BJ (cell line): ENCODE data around the gene VPS25. TPM values are rescaled to one million over a fixed set of nuclear protein-coding genes. Genes with fewer than 3 reads are reported as not detected.

Experiments
- CTCF ChIA-PET: fragments of 350-600 bp; formaldehyde crosslinking; extraction: SDS; loops from one replicate; lab custom pipeline; 2021; ENCODE audit warnings: antibody characterized with exemption, inconsistent platforms; lab: Yijun Ruan, JAX
- POLR2A ChIA-PET: fragments of 300-600 bp; sonication (Branson Sonifier 250); formaldehyde crosslinking; extraction: SDS; loops from one replicate; lab custom pipeline; 2021; ENCODE audit warnings: antibody characterized with exemption; lab: Charles Lee
- DNase-seq: peaks from one replicate; pipeline ENCODE4 v3.0.0-alpha.2; 2011; ENCODE audit warnings: low read depth
- H3K27me3 ChIP-seq: 2 replicates; pipeline ENCODE4 v1.6.0; 2011; ENCODE audit warnings: low read length; ENCODE audit not compliant: control insufficient read depth, insufficient read depth
- H3K36me3 ChIP-seq: 2 replicates; pipeline ENCODE4 v1.5.1; 2011; ENCODE audit warnings: low read length; ENCODE audit not compliant: control insufficient read depth, insufficient read depth
- H3K4me3 ChIP-seq: 2 replicates; pipeline ENCODE4 v1.5.1; 2011; ENCODE audit warnings: low read depth, mild to moderate bottlenecking, control low read depth, low read length
- polyA plus RNA-seq: library from polyadenylated mRNA; depleted of rRNA; stranded (reverse); fragments of >200 nt; gene quantifications from 2 replicates; pipeline ENCODE4 v1.2.3, GENCODE V29; 2011
- TF ChIP-seq, protein P1 (sequence below): IDR thresholded peaks from 2 replicates; pipeline ENCODE4 v1.5.1; 2011; ENCODE audit warnings: low read depth, mild to moderate bottlenecking, control low read depth, inconsistent platforms, low read length, moderate library complexity; ENCODE audit not compliant: insufficient read depth

VPS25 gene
- polyA plus RNA-seq, 1 experiment, result 181 TPM

DNA sequence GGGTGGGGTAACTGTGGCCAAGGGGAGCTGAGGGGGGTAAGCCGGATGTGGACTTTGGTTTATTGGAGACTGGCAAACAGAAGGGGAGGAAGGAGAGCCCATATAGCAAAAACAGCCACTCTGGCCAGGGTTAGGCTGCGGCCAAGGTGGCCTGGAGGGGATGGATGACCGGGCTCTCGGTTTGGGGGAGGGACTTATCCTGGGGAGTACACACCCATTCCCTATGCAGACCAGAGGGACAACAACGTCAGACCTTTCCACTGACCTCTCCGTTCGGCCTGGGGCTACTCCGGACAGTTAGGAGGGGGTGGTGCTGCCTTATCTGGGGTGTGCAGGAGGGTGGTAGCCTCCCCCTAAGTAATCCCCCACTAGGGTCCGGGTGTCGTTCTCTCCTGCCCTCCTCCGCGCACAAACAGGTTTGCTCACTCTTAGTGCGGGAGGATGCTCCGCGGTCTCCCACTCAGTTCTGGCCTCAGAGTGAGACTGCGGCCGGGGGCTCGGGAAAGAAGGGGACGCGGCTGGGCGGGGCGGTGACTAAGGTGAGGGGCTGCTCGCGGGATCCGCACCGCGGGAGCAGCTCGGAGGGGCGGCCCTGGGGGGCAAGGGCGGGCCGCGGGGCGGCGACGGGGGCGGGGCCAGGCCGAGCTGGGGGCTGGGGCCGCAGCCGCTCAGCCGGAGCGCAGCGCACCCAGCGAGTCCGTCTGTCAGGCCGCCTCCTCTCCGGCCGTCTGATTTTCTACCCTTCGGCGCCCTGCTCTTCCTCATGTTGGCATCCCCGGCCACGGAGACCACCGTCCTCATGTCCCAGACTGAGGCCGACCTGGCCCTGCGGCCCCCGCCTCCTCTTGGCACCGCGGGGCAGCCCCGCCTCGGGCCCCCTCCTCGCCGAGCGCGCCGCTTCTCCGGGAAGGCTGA is 6.9 kb downstream of the VPS25 start, which contains the start of gene WNK4:
WNK4 (plus strand) TSS at position 675 of the 915 bp plus-strand sequence; CDS start at position 764, 89 bp downstream.
- Histone ChIP-seq H3K36me3 (peaks cover 11% of the 10 kb centered on the region), H3K4me3 (peak within 1 kb of the TSS; percentile 71), H3K27me3 (no peaks in the 10 kb centered on the region)
- CTCF ChIA-PET, result interaction anchor here (0.6 to 2.1 kb wide), 5 partner anchors 17 to 554 kb away, joined by 3 to 8 read pairs (median 3); no protein-coding TSS in a partner anchor
- POLR2A ChIA-PET, result interaction anchor here (0.7 kb wide), 1 partner anchor 202 kb away, joined by 5 read pairs; no protein-coding TSS in a partner anchor
- TF ChIP-seq, protein P1, sequence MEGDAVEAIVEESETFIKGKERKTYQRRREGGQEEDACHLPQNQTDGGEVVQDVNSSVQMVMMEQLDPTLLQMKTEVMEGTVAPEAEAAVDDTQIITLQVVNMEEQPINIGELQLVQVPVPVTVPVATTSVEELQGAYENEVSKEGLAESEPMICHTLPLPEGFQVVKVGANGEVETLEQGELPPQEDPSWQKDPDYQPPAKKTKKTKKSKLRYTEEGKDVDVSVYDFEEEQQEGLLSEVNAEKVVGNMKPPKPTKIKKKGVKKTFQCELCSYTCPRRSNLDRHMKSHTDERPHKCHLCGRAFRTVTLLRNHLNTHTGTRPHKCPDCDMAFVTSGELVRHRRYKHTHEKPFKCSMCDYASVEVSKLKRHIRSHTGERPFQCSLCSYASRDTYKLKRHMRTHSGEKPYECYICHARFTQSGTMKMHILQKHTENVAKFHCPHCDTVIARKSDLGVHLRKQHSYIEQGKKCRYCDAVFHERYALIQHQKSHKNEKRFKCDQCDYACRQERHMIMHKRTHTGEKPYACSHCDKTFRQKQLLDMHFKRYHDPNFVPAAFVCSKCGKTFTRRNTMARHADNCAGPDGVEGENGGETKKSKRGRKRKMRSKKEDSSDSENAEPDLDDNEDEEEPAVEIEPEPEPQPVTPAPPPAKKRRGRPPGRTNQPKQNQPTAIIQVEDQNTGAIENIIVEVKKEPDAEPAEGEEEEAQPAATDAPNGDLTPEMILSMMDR, result no peak
- DNase-seq, result no peak

DNA sequence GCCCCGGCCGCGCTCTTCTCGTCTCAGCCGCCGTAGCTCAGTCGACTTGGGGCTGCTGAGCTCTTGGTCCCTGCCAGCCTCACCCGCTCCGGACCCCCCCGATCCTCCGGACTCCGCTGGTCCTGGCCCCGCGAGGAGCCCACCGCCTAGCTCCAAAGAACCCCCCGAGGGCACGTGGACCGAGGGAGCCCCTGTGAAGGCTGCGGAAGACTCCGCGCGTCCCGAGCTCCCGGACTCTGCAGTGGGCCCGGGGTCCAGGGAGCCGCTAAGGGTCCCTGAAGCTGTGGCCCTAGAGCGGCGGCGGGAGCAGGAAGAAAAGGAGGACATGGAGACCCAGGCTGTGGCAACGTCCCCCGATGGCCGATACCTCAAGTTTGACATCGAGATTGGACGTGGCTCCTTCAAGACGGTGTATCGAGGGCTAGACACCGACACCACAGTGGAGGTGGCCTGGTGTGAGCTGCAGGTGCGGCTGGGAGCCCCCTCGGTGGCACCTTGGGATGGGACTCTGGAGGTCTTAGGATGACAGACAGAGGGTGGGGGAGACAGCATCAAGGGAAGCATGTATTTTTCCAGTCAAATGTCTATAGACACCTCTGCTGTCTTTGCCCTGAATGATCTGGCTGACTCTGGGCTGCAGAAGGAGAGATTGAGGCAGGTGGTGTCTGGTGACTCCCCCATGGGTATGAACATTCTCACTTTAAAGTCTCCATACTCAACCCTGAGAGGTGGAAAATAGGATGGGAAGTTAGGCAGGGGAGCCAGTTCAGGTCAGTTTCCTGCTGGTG is 7.8 kb downstream of the VPS25 start:
- TF ChIP-seq, protein P1, result no peak
- Histone ChIP-seq H3K4me3 (peak overlapping the region; percentile 71), H3K36me3 (peaks cover 11% of the 10 kb centered on the region), H3K27me3 (no peaks in the 10 kb centered on the region)
- CTCF ChIA-PET, result interaction anchor here (1.3 to 2.1 kb wide), 3 partner anchors 18 to 553 kb away, joined by 3 to 8 read pairs (median 3); no protein-coding TSS in a partner anchor
- POLR2A ChIA-PET, result no interaction called here
- no peak for DNase-seq

GRCh38 chr17:42781639-42782165 is 8.5 kb downstream of the VPS25 start:
- Histone ChIP-seq H3K4me3 (peak overlapping the region; percentile 71), H3K36me3 (peaks cover 11% of the 10 kb centered on the region), H3K27me3 (no peaks in the 10 kb centered on the region)
- TF ChIP-seq, protein P1, result no peak
- CTCF ChIA-PET, result interaction anchor here (1.6 to 2.1 kb wide), 2 partner anchors 19 to 553 kb away, joined by 3 to 8 read pairs; no protein-coding TSS in a partner anchor
- POLR2A ChIA-PET, result no interaction called here
- no peak for DNase-seq

DNA sequence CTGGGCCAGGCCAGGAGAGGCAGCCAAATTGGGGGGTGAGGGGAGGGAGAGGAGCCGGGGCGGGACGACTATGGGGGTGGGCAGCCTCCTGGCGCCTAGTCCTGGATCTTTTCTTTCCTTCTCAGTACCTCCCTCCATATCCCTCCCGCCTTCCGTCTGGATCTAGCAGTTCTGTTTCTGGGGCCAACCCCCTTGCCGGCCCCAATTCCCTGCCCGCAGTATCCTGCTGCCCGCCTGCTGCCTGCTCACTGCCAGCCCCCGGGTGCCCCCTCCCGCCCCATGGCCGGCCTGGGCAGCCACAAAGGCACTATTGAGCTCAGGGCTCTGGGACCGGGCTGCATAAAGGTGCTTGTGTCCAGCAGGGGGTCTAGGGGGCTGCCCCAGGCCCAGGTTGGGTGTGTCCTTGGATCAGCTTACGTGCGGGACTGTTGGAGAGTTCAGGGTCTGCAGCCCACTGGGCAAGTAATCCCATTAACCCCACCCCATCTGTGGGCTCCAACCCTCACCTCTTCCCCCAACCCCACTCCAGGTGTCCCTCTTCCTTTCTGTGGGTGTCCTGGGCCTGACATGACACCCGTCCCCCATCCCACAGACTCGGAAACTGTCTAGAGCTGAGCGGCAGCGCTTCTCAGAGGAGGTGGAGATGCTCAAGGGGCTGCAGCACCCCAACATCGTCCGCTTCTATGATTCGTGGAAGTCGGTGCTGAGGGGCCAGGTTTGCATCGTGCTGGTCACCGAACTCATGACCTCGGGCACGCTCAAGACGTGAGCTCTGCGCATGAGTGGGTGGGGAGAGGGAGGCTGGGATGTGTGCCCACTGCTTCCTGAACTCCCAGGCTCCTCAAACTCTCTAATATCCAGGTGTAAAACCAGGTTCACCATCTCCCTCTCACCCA is 9.2 kb downstream of the VPS25 start:
- CTCF ChIA-PET, result interaction anchor here (2.1 kb wide), 1 partner anchor 20 kb away, joined by 8 read pairs; no protein-coding TSS in a partner anchor
- TF ChIP-seq, protein P1, result no peak
- Histone ChIP-seq H3K36me3 (peaks cover 11% of the 10 kb centered on the region), H3K4me3 (peak overlapping the region; percentile 71), H3K27me3 (no peaks in the 10 kb centered on the region)
- POLR2A ChIA-PET, result no interaction called here
- no peak for DNase-seq
